Karpas-422 (cell line): ENCODE results near the gene ENKD1. TPM values are rescaled to one million over a fixed set of nuclear protein-coding genes. Genes with fewer than 3 reads are reported as not detected.

Experiments
- DNase-seq: peaks from one replicate; pipeline ENCODE4 v3.0.0-alpha.2; 2015
- H2AFZ ChIP-seq: fragments of 200-600 bp; sonication (generic); 2 replicates; pipeline ENCODE4 v1.6.1; 2014; ENCODE audit warnings: antibody characterized with exemption, low read length, mixed read lengths
- H3K27ac ChIP-seq: fragments of 200-600 bp; sonication (generic); 2 replicates; pipeline ENCODE4 v1.5.1; 2014; ENCODE audit warnings: mild to moderate bottlenecking, low read length, moderate library complexity
- H3K27me3 ChIP-seq: fragments of 200-600 bp; sonication (generic); 2 replicates; pipeline ENCODE4 v1.6.1; 2014; ENCODE audit warnings: low read length, mixed read lengths
- H3K36me3 ChIP-seq: fragments of 200-600 bp; sonication (generic); 2 replicates; pipeline ENCODE4 v1.6.1; 2014; ENCODE audit warnings: low read length, mixed read lengths; ENCODE audit not compliant: insufficient read depth
- H3K4me1 ChIP-seq: fragments of 200-600 bp; sonication (generic); 2 replicates; pipeline ENCODE4 v1.6.1; 2014; ENCODE audit warnings: mild to moderate bottlenecking, low read length, mixed read lengths
- H3K4me2 ChIP-seq: fragments of 200-600 bp; sonication (generic); 2 replicates; pipeline ENCODE4 v1.6.1; 2014; ENCODE audit warnings: low read length, low read depth, mild to moderate bottlenecking; ENCODE audit not compliant: poor library complexity, severe bottlenecking
- H3K4me3 ChIP-seq: fragments of 200-600 bp; sonication (generic); 2 replicates; pipeline ENCODE4 v1.5.1; 2014; ENCODE audit warnings: mild to moderate bottlenecking, antibody characterized with exemption, low read length, mixed read lengths
- H3K79me2 ChIP-seq: fragments of 200-600 bp; sonication (generic); 2 replicates; pipeline ENCODE4 v1.6.1; 2014; ENCODE audit warnings: mild to moderate bottlenecking, low read length, mixed read lengths
- H3K9ac ChIP-seq: fragments of 200-600 bp; sonication (generic); 2 replicates; pipeline ENCODE4 v1.6.0; 2014; ENCODE audit warnings: low read length
- H3K9me2 ChIP-seq: fragments of 200-600 bp; sonication (generic), shearing (Covaris generic); replicated peaks from 2 replicates; pipeline ENCODE4 v1.6.0; 2014; ENCODE audit warnings: mild to moderate bottlenecking, low read length, moderate library complexity; ENCODE audit not compliant: insufficient read depth
- H3K9me3 ChIP-seq: fragments of 300-700, 200-600 bp; sonication (generic); 2 replicates; pipeline ENCODE4 v1.6.1; 2014; ENCODE audit warnings: low read length, mixed read lengths
- H4K20me1 ChIP-seq: fragments of 200-600 bp; sonication (generic); 2 replicates; pipeline ENCODE4 v1.6.1; 2014; ENCODE audit warnings: mild to moderate bottlenecking, antibody characterized with exemption, low read length, low read depth; ENCODE audit not compliant: insufficient read depth
- total RNA-seq: library from RNA; depleted of rRNA; stranded (reverse); fragments of >200 nt; shearing (Covaris generic); gene quantifications from 2 replicates; pipeline ENCODE4 v1.2.3, GENCODE V29; 2014; ENCODE audit warnings: low replicate concordance; rRNA removed

The ENKD1 gene, protein sequence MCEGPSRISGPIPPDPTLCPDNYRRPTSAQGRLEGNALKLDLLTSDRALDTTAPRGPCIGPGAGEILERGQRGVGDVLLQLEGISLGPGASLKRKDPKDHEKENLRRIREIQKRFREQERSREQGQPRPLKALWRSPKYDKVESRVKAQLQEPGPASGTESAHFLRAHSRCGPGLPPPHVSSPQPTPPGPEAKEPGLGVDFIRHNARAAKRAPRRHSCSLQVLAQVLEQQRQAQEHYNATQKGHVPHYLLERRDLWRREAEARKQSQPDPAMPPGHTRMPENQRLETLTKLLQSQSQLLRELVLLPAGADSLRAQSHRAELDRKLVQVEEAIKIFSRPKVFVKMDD
- 8.4 and 26.8 TPM in 2 replicates for total RNA-seq

DNA sequence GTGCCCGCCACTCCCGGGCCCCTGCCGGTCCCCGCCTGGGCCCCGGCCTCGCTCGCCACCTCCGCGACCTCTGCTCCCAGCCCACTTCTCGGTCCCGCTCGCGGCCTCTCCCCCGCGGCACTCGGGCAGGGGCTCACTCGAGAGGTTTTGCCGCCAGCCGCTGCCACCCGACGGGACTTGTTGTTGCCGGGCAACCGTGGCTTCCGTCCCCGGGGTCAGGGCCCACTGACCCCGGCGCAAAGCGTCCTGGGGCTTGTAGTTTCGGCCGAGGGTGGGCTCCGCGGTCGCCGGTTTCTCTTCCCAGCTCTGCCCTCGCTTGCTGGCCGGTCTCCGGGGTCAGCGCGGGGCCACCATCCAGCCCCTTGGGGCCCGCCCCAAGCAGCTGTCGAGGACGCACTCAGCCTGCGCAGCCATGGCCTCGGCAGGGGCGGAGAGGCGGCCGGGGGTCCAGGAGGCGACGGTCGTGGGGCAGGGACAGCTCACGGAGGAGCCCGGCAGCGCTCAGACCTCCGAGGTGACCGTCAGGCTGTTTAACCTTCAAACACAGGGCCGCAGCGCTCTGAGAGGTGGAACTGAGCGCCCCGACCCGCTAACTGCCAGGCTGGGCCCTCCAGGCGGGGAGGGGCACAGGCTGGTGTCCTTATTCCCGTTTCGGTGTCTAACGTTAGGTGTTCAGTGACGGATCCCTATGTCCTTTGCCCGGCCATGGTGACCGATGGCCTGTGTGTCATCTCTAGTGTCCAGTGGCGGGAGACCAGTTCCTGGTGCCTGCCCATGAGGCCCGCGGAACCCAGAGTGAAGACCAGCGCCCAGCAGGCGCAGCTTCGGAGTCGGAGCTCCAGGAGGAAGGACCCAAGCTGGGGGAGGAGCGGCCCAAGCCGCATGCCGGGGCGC, at the start of gene ENKD1, which contains the start of gene C16orf86:
Gene ENKD1, minus strand, starts transcription at position 192 of the 894 bp plus-strand sequence. CDS start 308 bp downstream, outside the sequence.
Gene C16orf86, plus strand, starts transcription at position 256 of the 894 bp plus-strand sequence. Its CDS starts 157 bp downstream, at position 413.
- no peaks in the 10 kb centered on the region for H3K9me3 ChIP-seq
- peak; percentile 95 for DNase-seq
- no peaks in the 10 kb centered on the region for H3K27me3 ChIP-seq
- no peaks in the 10 kb centered on the region for H3K79me2 ChIP-seq
- H3K27ac ChIP-seq: peak within 1 kb of the TSS; percentile 91
- H3K4me1 ChIP-seq: peaks cover 52% of the 10 kb centered on the region
- H3K9me2 ChIP-seq: no peaks in the 10 kb centered on the region
- H4K20me1 ChIP-seq: no peaks in the 10 kb centered on the region
- peak within 1 kb of the TSS; percentile 83 for H3K4me3 ChIP-seq
- H3K36me3 ChIP-seq: no peaks in the 10 kb centered on the region
- H2AFZ ChIP-seq: peak within 1 kb of the TSS; percentile 61; the same call in 1 of the 2 replicates
- H3K4me2 ChIP-seq: peak within 1 kb of the TSS; percentile 92
- peak within 1 kb of the TSS; percentile 92 for H3K9ac ChIP-seq

DNA sequence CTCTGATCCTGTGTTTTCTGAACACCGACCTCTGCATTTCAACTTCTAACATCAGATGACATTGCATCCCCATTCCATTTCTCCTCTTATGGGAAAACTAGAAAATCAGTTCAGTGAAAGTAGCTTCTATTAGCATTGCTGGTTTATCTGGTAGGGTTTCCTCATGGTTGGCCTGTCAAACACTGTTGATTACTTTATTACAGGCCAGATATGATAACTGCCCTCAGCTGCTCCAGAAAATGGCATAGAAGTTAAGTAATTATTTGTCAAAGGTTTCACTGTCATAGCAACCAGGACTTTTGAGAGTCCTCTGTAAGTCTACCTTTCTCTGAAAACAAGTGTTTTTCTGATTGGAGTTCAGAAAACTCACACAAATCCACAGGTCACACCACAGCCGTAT, 49.5 kb upstream of the ENKD1 start:
- Histone ChIP-seq H3K27ac (peak overlapping the region; percentile 83), H3K9me2 (no peaks in the 10 kb centered on the region), H3K4me1 (peaks cover 61% of the 10 kb centered on the region), H3K27me3 (no peaks in the 10 kb centered on the region), H3K9ac (peak overlapping the region; percentile 28), H4K20me1 (peaks cover 16% of the 10 kb centered on the region), H3K4me2 (peak overlapping the region; percentile 89), H3K36me3 (peaks cover 22% of the 10 kb centered on the region; the same call in 1 of the 2 replicates), H3K4me3 (peak overlapping the region; percentile 83), H3K79me2 (peaks cover 73% of the 10 kb centered on the region), H3K9me3 (no peaks in the 10 kb centered on the region), H2AFZ (no peak overlapping the region)
- no peak for DNase-seq

DNA sequence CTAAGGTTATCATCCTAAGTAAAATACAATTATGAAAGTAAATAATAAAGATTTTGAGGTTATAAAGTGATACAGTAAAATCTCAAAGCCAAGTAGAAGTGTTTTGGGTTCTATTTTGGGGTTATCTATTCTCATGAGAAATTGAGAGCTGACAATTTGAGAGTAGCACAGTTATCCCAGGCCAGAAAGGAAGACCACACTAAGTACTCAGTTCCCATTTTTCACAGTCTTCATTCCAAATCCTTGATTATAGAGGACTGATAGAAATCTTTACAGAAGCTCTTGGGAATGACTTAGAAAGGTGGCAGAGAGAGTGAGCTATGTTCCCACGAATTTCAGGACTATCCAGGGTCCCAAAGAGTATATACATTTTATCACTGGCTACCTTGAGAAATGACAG, 48.0 kb upstream of the ENKD1 start:
- H3K79me2 ChIP-seq: peaks cover 88% of the 10 kb centered on the region
- no peak for DNase-seq
- peaks cover 61% of the 10 kb centered on the region for H3K4me1 ChIP-seq

DNA sequence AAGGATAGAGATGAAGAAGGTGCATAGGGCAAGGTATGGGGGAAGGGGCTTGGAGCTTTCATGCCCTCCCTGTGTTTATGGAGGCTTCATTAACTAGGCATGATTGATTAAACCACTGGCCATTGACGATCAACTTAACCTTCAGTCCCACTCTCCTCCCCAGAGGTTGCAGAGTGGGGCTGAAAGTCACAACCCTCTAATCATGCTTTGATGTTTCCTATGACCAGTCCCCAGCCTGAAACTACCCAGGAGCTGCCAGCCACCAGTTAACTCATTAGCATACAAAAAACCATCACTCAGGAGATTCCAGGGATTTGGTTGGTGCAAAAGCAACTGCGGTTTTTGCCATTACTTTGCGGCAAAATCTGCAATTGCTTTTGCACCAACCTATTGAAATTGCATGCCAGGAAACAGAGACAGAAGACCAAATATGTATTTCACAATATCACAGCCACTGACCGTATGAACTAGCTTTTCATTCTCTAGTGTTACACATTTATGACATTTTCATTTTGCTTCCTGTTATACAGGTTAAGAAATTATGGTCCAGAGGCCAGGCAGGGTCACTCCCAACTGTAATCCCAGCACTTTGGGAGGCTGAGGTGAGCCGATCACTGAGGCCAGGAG, 47.2 kb upstream of the ENKD1 start:
- no peak for DNase-seq
- H4K20me1 ChIP-seq: peaks cover 20% of the 10 kb centered on the region

More for the DNA sequence above, 48.0 kb upstream of the ENKD1 start:
- no peaks in the 10 kb centered on the region for H3K27me3 ChIP-seq
- peaks cover 16% of the 10 kb centered on the region for H4K20me1 ChIP-seq
- H3K4me2 ChIP-seq: peak overlapping the region; percentile 89
- peaks cover 25% of the 10 kb centered on the region; the same call in 1 of the 2 replicates for H3K36me3 ChIP-seq
- H3K4me3 ChIP-seq: 0 out of 2 replicates have a peak overlapping the region, but pooled peaks have one; percentile 20
- no peaks in the 10 kb centered on the region for H3K9me2 ChIP-seq
- H3K27ac ChIP-seq: peak overlapping the region; percentile 61
- H3K9ac ChIP-seq: peak overlapping the region; percentile 24; the same call in 1 of the 2 replicates
- H2AFZ ChIP-seq: no peak overlapping the region
- H3K9me3 ChIP-seq: no peaks in the 10 kb centered on the region

DNA sequence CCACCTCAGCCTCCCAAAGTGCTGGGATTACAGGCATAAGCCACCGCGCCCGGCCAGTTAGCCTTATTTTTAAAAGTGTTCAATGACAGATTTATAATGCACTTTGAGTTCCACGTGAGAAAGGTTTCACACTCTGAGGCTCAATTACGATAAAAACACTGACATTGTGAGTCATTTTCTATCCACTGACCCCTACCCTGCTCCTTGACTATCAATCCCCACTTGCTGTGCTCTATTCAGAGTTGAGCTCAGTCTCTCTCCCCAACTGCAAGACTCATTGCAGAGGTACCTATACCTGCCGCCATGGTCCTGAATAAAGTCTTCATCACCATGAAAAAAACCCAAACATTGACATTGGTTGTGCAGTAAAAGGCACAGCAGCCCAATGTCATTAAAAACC, 44.1 kb upstream of the ENKD1 start:
- 0 out of 2 replicates have a peak overlapping the region, but pooled peaks have one; percentile 26 for H3K27ac ChIP-seq
- H3K4me2 ChIP-seq: no peak overlapping the region
- peaks cover 57% of the 10 kb centered on the region for H3K4me1 ChIP-seq
- no peak overlapping the region for H2AFZ ChIP-seq
- H3K9ac ChIP-seq: no peak overlapping the region
- peaks cover 22% of the 10 kb centered on the region; the same call in 1 of the 2 replicates for H3K36me3 ChIP-seq
- no peaks in the 10 kb centered on the region for H3K27me3 ChIP-seq
- H3K79me2 ChIP-seq: peaks cover 91% of the 10 kb centered on the region
- no peak overlapping the region for H3K4me3 ChIP-seq
- H4K20me1 ChIP-seq: peaks cover 26% of the 10 kb centered on the region
- H3K9me2 ChIP-seq: no peaks in the 10 kb centered on the region
- DNase-seq: no peak
- no peaks in the 10 kb centered on the region for H3K9me3 ChIP-seq

More for the DNA sequence above, 47.2 kb upstream of the ENKD1 start:
- H3K4me3 ChIP-seq: no peak overlapping the region
- peaks cover 25% of the 10 kb centered on the region; the same call in 1 of the 2 replicates for H3K36me3 ChIP-seq
- H3K9ac ChIP-seq: no peak overlapping the region
- H2AFZ ChIP-seq: no peak overlapping the region
- H3K9me2 ChIP-seq: no peaks in the 10 kb centered on the region
- peak overlapping the region; percentile 89 for H3K4me2 ChIP-seq
- no peaks in the 10 kb centered on the region for H3K9me3 ChIP-seq
- peak overlapping the region; percentile 61 for H3K27ac ChIP-seq
- peaks cover 92% of the 10 kb centered on the region for H3K79me2 ChIP-seq
- H3K27me3 ChIP-seq: no peaks in the 10 kb centered on the region
- peaks cover 69% of the 10 kb centered on the region for H3K4me1 ChIP-seq

DNA sequence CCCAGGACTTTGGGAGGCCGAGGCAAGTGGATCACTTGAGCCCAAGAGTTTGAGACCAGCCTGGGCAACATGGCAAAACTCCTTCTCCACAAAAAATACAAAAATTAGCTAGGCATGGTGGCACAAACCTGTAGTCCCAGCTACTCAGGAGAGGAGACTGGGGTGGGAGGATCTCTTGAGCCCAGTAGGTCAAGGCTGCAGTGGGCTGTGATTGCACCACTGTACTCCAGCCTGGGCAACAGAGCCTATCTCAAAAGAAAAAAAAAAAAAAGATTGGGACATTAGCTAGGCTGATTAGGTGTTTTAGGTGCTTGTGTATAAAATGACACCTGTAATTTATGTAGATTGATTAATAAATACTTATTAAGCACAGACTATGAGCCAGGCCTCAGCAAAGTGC, 42.5 kb upstream of the ENKD1 start:
- Histone ChIP-seq H3K27me3 (no peaks in the 10 kb centered on the region), H3K4me3 (no peak overlapping the region), H3K4me1 (peaks cover 42% of the 10 kb centered on the region), H4K20me1 (peaks cover 19% of the 10 kb centered on the region), H3K4me2 (no peak overlapping the region), H3K36me3 (peaks cover 19% of the 10 kb centered on the region; the same call in 1 of the 2 replicates), H3K9me2 (no peaks in the 10 kb centered on the region), H3K79me2 (peaks cover 91% of the 10 kb centered on the region), H3K9ac (no peak overlapping the region), H2AFZ (no peak overlapping the region), H3K27ac (peak overlapping the region; percentile 55; the same call in 1 of the 2 replicates), H3K9me3 (no peaks in the 10 kb centered on the region)
- no peak for DNase-seq

DNA sequence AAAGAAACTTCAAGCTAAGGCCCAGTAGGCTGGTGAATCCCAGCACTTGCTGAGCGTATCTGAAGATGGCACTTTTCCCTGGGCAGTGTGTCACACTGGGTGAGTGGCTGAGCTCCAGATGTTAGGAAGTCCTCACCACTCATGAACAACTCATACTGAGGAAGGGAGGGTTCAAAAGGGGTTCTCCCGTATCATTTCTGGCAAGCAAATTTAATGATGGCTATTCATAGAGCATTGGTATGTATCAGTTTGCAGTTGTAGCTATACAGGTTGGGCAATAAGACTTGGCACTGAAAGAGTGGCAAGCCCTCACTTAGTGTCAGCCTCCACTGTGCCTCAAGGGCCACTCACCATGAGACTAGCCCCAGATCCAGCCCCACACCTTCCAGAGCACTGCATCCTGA, 41.8 kb upstream of the ENKD1 start:
- H3K27me3 ChIP-seq: no peaks in the 10 kb centered on the region
- H3K79me2 ChIP-seq: peaks cover 91% of the 10 kb centered on the region
- H4K20me1 ChIP-seq: peaks cover 14% of the 10 kb centered on the region

More for the DNA sequence above, 41.8 kb upstream of the ENKD1 start:
- H3K27ac ChIP-seq: peak overlapping the region; percentile 55; the same call in 1 of the 2 replicates
- no peaks in the 10 kb centered on the region for H3K9me3 ChIP-seq
- H3K4me1 ChIP-seq: peaks cover 37% of the 10 kb centered on the region
- H3K9me2 ChIP-seq: no peaks in the 10 kb centered on the region
- peaks cover 13% of the 10 kb centered on the region; the same call in 1 of the 2 replicates for H3K36me3 ChIP-seq
- DNase-seq: no peak
- H3K4me2 ChIP-seq: no peak overlapping the region
- no peak overlapping the region for H3K9ac ChIP-seq
- H3K4me3 ChIP-seq: no peak overlapping the region
- no peak overlapping the region for H2AFZ ChIP-seq
